Measurements from ENCODE around the gene EXT2.

DNA sequence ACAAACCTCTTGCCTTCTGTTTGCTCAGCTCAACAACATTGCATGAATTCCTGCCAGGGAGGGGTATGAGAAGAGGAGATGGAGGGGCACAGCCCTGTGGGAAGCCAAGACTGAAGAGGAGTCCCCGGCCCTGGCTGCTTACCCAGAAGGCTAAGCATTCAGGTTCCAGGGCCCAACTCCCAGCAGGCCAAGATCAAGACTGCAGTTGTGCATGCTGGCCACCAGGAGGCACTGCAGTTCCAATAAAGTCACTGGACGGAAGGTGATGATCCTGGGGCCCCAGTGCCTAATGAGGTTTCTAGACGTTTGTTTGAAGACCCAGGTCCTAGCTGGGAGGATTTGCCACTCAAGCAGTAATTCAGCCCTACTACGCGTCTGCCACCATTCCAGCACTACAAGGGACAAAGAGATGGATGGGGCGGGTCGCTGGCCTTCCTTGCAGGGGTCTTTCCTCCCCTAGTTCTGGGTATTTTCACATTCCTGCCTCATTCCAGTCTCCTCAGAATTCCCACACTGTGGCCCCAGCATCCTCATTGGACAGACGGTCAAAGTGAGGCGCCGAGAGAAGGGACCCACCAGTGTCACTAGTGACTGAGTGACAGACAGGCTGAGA, 190.9 kb downstream of the EXT2 start:
- no peak for TF ChIP-seq POLR2A (IDR thresholded peaks at IDR 0.05; ENCODE audit: low read depth)
- no peak for TF ChIP-seq POLR2AphosphoS5 (IDR thresholded peaks at IDR 0.05)
